Endothelial cell of umbilical vein (primary cell): ENCODE measurements around the gene SUFU.

Experiments
- CTCF ChIP-seq, 2 donors: IDR thresholded peaks; 1 replicate in 1 of 2; 2 replicates in 1 of 2; pipeline ENCODE4 v1.5.1; 2011; ENCODE audit warnings: low read length in 2 of 2, mild to moderate bottlenecking in 2 of 2, moderate library complexity in 2 of 2, control low read depth in 1 of 2, inconsistent platforms in 1 of 2, low read depth in 1 of 2; ENCODE audit not compliant: insufficient read depth in 1 of 2; ENCODE audit errors: extremely low read depth in 1 of 2
- MYC ChIP-seq: IDR thresholded peaks from one replicate; pipeline ENCODE4 v1.6.1; 2011; ENCODE audit warnings: mild to moderate bottlenecking, low read depth, low read length

GRCh38 chr10:102535481-102536147 is 31.8 kb downstream of the SUFU start:
- TF ChIP-seq MYC (no peak), CTCF (IDR thresholded peaks at IDR 0.05; ENCODE audit: extremely low read depth in 1 of 2, insufficient read depth in 1 of 2, low read depth in 1 of 2, low read length in 2 of 2) (no peak)
